Right cardiac atrium (tissue), 5 donors: ENCODE data around the gene EIF2AK3. TPM values are rescaled to one million over a fixed set of nuclear protein-coding genes. Genes with fewer than 3 reads are reported as not detected.
"Not testable (repeated sequence)": the region's sequence is repeated elsewhere in the genome, so short reads cannot be mapped to it uniquely, and the experiment has no call there.

Experiments used
- ATAC-seq, 2 donors: fragments of 200-7000 bp; cut with Tn5 transposase; one replicate each; pipeline versions ENCODE4 v1.8.0 to v1.9.1; 2020; ENCODE audit warnings: moderate library complexity in 2 of 2, mild to moderate bottlenecking in 1 of 2
- DNase-seq, 3 donors: peaks; one replicate each; pipeline ENCODE4 v3.0.0-alpha.2; 2020
- H3K27ac ChIP-seq: one replicate; pipeline ENCODE4 v1.5.1; 2013; ENCODE audit warnings: mild to moderate bottlenecking, low read length, control low read depth, moderate library complexity
- H3K27me3 ChIP-seq: one replicate; pipeline ENCODE4 v1.6.1; 2013; ENCODE audit not compliant: control insufficient read depth, insufficient read depth
- H3K4me1 ChIP-seq: one replicate; pipeline ENCODE4 v1.6.1; 2013; ENCODE audit warnings: low read length; ENCODE audit not compliant: control insufficient read depth, insufficient read depth
- H3K4me3 ChIP-seq: one replicate; pipeline ENCODE4 v1.5.1; 2013; ENCODE audit warnings: low read length, control low read depth
- H3K9me3 ChIP-seq: one replicate; pipeline ENCODE4 v1.6.1; 2013; ENCODE audit warnings: low read length; ENCODE audit not compliant: control insufficient read depth
- WGBS: extraction: QIAGEN DNeasy Blood & Tissue Kit; methylation state at CpG from one replicate; pipeline ENCODE4 v1.1.7; 2013; 5-methylcytosine and 5-hydroxymethylcytosine counted together
- intact Hi-C, 4 donors: fragments of 100-400 bp; cut with DNase I; formaldehyde crosslinking; loops; one replicate each; pipeline versions ENCODE4 v1.11.0 to v1.14.0; 2022 to 2023
- polyA plus RNA-seq: library from polyadenylated mRNA; stranded (reverse); fragments of 200-250 nt; gene quantifications from one replicate; pipeline ENCODE4 v1.2.3, GENCODE V29; 2013
- total RNA-seq, 4 donors: library from RNA; stranded (reverse); fragmentation: NEBNext Ultra II Directional; extraction: Animal tissue kit (Norgen Biotek cat#: 25700); gene quantifications; one replicate each; pipeline ENCODE4 v1.2.1, GENCODE V29; 2021
- donor health status: healthy with polysubstance abuse.
- donor health status: DM: no; HTN: yes; CAD: no.
- donor health status: DM: no; HTN: no; CAD: no.
- donor health status: DM: no; HTN: yes; CAD: no; lungs with severe emphysema.
- donor health status: DM: yes; HTN: yes; CAD: no.

The EIF2AK3 gene
- total and polyA plus RNA-seq, 5 donors, result 3.9 to 13.6 (median 8.7) TPM

- ATAC-seq (peak in 1 of 2 donors; percentile 49), DNase-seq (no peak)
- intact Hi-C loops, result no loop called here
- no peak overlapping the region for H3K27ac ChIP-seq
- H3K4me3 ChIP-seq, result no peak overlapping the region
- WGBS, result 24% methylated on average over 3 of the region's 3 CpGs
- H3K4me1 ChIP-seq, result peaks cover 7% of the 10 kb centered on the region
- no peaks in the 10 kb centered on the region for H3K27me3 ChIP-seq
- H3K9me3 ChIP-seq, result no peaks in the 10 kb centered on the region
Measured at GRCh38 chr2:88658326-88658725, 31.1 kb upstream of the EIF2AK3 start.

GRCh38 chr2:88657131-88657530, 29.9 kb upstream of the EIF2AK3 start:
- Histone ChIP-seq H3K27me3 (no peaks in the 10 kb centered on the region), H3K27ac (no peak overlapping the region), H3K4me3 (no peak overlapping the region), H3K9me3 (no peaks in the 10 kb centered on the region), H3K4me1 (peaks cover 7% of the 10 kb centered on the region)
- intact Hi-C loops, result no loop called here
- DNase-seq, result no peak
- peak in 1 of 2 donors; percentile 41 for ATAC-seq
- 94% methylated on average over 2 of the region's 2 CpGs for WGBS

GRCh38 chr2:88656690-88657089, 29.4 kb upstream of the EIF2AK3 start:
- Histone ChIP-seq H3K27ac (no peak overlapping the region), H3K27me3 (no peaks in the 10 kb centered on the region), H3K4me1 (peaks cover 7% of the 10 kb centered on the region), H3K4me3 (no peak overlapping the region), H3K9me3 (no peaks in the 10 kb centered on the region)
- DNase-seq (peak in 1 of 3 donors; percentile 24), ATAC-seq (no peak)
- intact Hi-C loops, result no loop called here
- WGBS, result 67% methylated on average over 3 of the region's 3 CpGs

- DNase-seq (no peak), ATAC-seq (no peak)
- intact Hi-C loops, result no loop called here
- Histone ChIP-seq H3K27me3 (no peaks in the 10 kb centered on the region), H3K9me3 (no peaks in the 10 kb centered on the region), H3K4me1 (peaks cover 7% of the 10 kb centered on the region), H3K27ac (no peak overlapping the region), H3K4me3 (no peak overlapping the region)
- 76% methylated on average over 2 of the region's 2 CpGs for whole genome bisulfite sequencing
Measured at GRCh38 chr2:88654714-88655113, 27.4 kb upstream of the EIF2AK3 start.

- Histone ChIP-seq H3K9me3 (no peaks in the 10 kb centered on the region), H3K27me3 (no peaks in the 10 kb centered on the region), H3K4me1 (no peaks in the 10 kb centered on the region), H3K4me3 (no peak overlapping the region), H3K27ac (no peak overlapping the region)
- WGBS, result 92% methylated on average over 1 of the region's 1 CpG
- DNase-seq (no peak), ATAC-seq (no peak)
- intact Hi-C loops, result no loop called here
Measured at GRCh38 chr2:88651646-88652045, 24.4 kb upstream of the EIF2AK3 start.

GRCh38 chr2:88645291-88645882, 18.1 kb upstream of the EIF2AK3 start:
- DNase-seq, H3K27ac ChIP-seq, H3K27me3 ChIP-seq, H3K4me3 ChIP-seq, ATAC-seq, H3K4me1 ChIP-seq, intact Hi-C loops, H3K9me3 ChIP-seq: not testable (repeated sequence)
- 82% methylated on average over 2 of the region's 2 CpGs for WGBS

GRCh38 chr2:88642278-88642677, 15.0 kb upstream of the EIF2AK3 start:
- no peak for DNase-seq
- Histone ChIP-seq H3K27me3 (no peaks in the 10 kb centered on the region), H3K9me3 (no peaks in the 10 kb centered on the region), H3K4me3 (no peak overlapping the region), H3K4me1 (no peaks in the 10 kb centered on the region), H3K27ac (no peak overlapping the region)
- 63% methylated on average over 3 of the region's 3 CpGs for WGBS
- intact Hi-C loops, result no loop called here
- no peak for ATAC-seq

- Histone ChIP-seq H3K4me3 (no peak overlapping the region), H3K27ac (no peak overlapping the region), H3K4me1 (no peaks in the 10 kb centered on the region), H3K9me3 (no peaks in the 10 kb centered on the region), H3K27me3 (no peaks in the 10 kb centered on the region)
- ATAC-seq (peak in 1 of 2 donors; percentile 31), DNase-seq (no peak)
- 89% methylated on average over 7 of the region's 7 CpGs for WGBS
- intact Hi-C loops, result no loop called here
Measured at GRCh38 chr2:88641330-88641729, 14.1 kb upstream of the EIF2AK3 start.

- Histone ChIP-seq H3K9me3 (no peaks in the 10 kb centered on the region), H3K4me3 (no peak overlapping the region), H3K4me1 (no peaks in the 10 kb centered on the region), H3K27ac (no peak overlapping the region), H3K27me3 (no peaks in the 10 kb centered on the region)
- WGBS, result 87% methylated on average over 1 of the region's 1 CpG
- DNase-seq (no peak), ATAC-seq (no peak)
- intact Hi-C loops, result no loop called here
Measured at GRCh38 chr2:88639865-88640264, 12.6 kb upstream of the EIF2AK3 start.

GRCh38 chr2:88638743-88639142, 11.5 kb upstream of the EIF2AK3 start:
- ATAC-seq, result no peak
- no peak for DNase-seq
- H3K4me3 ChIP-seq, result no peak overlapping the region
- intact Hi-C loops, result no loop called here
- WGBS, result 76% methylated on average over 3 of the region's 3 CpGs
- no peaks in the 10 kb centered on the region for H3K4me1 ChIP-seq
- no peak overlapping the region for H3K27ac ChIP-seq
- no peaks in the 10 kb centered on the region for H3K27me3 ChIP-seq
- H3K9me3 ChIP-seq, result no peaks in the 10 kb centered on the region

GRCh38 chr2:88638123-88638650, 10.9 kb upstream of the EIF2AK3 start:
- 61% methylated on average over 2 of the region's 2 CpGs for WGBS
- H3K27me3 ChIP-seq, result no peaks in the 10 kb centered on the region
- ATAC-seq, result no peak
- no peaks in the 10 kb centered on the region for H3K9me3 ChIP-seq
- DNase-seq, result no peak
- H3K4me3 ChIP-seq, result no peak overlapping the region
- no peaks in the 10 kb centered on the region for H3K4me1 ChIP-seq
- intact Hi-C loops, result no loop called here
- H3K27ac ChIP-seq, result no peak overlapping the region

GRCh38 chr2:88637464-88637863, 10.2 kb upstream of the EIF2AK3 start:
- DNase-seq (no peak), ATAC-seq (no peak)
- H3K9me3 ChIP-seq, result no peaks in the 10 kb centered on the region
- H3K27me3 ChIP-seq, result no peaks in the 10 kb centered on the region
- no peak overlapping the region for H3K4me3 ChIP-seq
- intact Hi-C loops, result no loop called here
- H3K4me1 ChIP-seq, result no peaks in the 10 kb centered on the region
- no peak overlapping the region for H3K27ac ChIP-seq
- 63% methylated on average over 2 of the region's 2 CpGs for WGBS
